Activated CD8-positive, alpha-beta memory T cell treated with anti-CD3 and anti-CD28 coated beads, Interleukin-2, amount 50 U/mL, for 24 hours (primary cell): ENCODE data around the gene C14orf93.
"Not testable (repeated sequence)": the region's sequence is repeated elsewhere in the genome, so short reads cannot be mapped to it uniquely, and the experiment has no call there.

Source experiments
- DNase-seq: peaks from one replicate; pipeline ENCODE4 v3.0.0-alpha.2; 2020; ENCODE audit errors: extremely low read depth

Gene C14orf93

DNA sequence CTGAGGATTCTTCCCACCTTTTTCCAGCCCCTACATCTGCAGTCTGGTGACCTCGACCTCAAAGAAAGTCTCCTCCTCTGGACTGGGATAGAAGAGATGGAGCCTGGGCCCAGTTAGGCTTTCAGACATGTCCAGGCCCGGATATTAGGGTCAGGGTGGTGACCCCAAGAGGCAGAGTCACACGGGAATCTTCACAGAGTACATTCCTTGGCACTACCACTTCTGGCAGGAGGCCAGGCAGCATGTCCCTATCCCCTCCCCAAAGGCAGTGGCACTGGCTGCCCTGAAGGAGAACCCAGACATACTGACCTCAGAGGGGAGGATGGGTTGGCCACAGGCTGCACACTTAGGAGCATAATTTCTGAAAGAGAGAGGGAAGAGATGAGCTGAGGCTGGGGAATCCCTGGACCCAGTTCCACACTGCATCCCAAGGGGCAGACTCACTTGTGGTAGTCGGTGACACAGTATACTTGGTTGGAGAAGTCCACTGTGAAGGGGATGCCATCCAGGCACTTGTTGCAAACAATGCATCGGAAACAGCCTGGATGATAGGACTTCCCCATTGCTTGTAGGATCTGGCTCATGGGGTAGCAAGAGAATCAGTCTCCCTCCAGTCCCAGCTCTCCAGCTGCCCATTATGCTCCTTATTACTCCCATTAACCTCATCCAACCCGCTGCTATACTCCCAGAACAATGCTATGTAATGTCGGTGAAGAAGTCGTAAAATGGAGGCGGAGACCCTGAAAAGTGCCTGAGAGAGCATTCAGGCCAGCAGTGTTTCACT lies 35.2 kb downstream of the C14orf93 start:
- DNase-seq: no peak

DNA sequence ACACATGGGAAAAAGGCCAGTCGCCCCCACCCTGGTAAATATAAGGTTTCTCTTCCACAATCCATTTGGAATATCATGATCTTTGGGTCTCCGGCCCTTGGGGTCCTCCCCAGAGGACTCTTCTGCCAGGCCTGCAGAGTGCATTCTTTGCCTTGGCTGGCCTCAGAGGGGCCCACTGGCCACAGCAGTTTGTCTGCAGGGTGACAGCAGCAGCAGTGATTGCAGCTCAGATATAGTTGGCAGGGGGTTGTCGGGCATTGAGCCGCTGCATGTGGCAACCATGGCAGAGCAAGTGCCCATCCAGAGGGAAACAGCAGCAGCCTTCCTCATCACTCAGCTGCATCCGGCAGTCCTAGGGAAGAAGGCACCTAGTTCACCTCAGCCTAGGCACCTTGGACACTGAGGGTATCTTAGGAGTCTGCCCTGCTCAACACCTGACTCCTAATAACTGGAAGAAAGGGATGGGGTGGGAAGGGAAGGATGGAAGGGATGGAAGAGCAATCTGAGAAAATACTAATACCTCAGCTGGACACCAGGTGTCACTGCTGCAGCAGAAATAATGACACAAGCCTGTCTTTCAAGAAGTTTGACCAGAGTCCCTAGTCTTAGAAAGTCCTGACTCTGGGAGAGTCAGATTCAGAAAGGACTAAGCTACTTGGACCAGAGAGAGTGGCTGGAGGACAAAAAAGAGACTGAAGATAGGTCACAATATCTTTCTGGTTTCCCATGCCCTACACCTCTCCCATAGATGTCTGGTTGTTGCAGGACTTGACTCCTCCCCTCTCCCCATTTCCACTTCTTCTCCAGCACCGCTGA lies 36.5 kb downstream of the C14orf93 start:
- DNase-seq: no peak

DNA sequence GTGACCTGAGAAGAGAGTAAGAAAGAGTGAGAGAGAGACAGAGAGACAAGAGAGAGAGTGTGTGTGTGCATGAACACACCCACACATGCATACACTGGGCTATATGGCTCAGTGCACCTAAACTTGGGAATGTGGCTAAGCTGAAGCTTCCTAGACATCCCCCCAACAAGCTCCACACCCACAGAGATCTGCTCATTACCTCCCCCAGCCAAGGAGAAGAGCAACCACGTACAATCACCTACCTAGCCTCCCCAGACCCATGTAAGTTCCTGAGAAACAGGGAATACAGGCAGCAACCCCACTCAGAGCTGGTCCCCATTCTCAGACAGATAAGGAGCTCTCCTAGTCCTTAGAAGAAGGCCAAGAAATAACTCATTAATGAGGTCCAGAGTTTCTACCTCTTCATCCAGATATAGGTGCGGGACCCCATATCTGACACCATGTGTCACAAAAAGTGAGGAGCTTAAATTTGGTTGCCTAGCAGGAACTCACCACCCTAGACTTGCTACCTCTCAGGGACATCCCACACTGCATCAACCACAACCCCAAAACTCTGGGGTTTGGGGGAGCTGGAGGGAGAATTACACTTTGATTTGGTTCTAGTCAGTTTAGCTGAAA lies 37.5 kb downstream of the C14orf93 start:
- no peak for DNase-seq

DNA sequence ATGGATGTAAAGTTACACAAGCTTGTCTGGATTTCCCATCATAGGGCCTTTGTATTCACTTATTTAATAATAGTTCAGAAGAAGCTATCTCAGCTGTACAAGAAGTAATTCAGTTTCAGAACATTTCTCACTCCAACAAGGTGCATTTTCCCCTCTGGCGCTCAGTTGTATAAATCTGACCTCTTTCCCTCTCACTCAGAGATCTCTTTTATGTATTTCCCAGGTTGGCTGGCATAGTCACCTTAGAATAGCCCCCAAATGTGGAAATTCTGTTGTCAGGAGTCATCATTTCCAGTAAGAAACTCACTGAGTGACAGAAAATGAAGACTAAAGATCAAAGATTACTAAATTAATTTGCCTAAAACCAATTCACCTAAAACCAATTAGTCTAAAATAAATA lies 38.8 kb downstream of the C14orf93 start:
- DNase-seq: no peak

DNA sequence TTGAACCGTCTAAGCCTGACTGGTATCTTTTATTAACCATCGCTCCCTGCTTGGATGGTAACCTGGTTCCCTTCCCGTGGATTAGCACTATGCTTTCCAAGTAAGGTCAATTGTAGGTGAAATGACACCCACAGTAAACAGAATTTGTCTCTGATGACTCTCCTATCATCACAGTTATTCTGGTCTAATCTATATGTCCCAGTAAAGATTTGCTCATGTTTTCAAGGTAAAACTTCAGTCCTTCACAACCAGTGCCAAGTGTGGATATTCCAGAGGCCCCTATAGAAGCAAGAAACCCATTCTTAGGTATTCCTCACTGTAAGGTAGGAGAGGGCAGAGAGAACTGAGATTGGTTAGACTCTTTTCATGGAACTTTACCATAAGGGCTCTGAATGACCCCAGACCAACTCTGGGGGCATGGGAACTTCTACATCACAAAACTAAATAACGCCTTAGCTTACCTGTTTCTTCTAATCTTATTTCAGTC lies 43.1 kb downstream of the C14orf93 start:
- DNase-seq: no peak

GRCh38 chr14:22965916-22966782 lies 43.8 kb downstream of the C14orf93 start:
- DNase-seq: not testable (repeated sequence)

GRCh38 chr14:22962061-22962676 lies 47.8 kb downstream of the C14orf93 start:
- no peak for DNase-seq

DNA sequence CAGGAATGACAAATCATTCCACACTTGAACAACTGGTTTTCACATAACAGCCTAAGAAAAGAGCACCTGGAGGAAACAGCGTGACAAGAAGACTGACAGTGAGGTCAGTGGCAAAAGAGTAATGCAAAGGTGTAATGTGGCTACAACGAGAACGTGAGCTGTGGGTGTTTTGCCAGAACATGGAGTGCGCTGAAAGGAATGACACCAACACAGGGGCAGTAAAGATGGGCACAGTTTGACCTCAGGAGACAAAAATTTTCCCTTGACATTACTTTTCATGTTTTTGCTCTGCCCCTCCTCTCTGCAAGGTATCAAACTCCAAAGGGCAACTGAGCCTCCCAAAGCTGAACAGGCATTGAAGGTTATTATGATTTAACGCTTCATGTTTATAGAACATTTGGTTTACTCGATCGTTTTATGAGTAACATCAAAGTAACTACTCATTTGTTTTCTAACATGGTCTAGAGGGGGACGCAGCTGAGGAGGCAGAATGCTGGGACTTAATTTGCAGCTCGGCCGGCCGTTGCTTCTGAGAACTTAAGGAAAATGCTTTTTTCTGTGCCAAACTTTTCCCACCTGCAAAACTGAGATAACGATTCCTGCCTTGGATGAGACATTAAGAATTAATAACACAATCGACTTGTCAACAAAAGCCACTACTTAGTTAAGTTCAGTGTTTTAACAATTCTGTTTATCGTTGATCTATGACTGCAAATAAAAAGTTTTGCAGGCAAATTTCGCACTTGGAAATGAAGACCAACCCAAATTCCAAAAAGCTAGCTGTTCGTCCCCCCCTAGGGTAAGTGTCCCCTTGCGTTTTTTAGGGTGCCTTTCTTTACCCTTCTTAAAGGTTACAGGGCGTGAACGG lies 54.0 kb downstream of the C14orf93 start:
- no peak for DNase-seq

- no peak for DNase-seq
Observed at GRCh38 chr14:22952418-22952817, 57.5 kb downstream of the C14orf93 start.

DNA sequence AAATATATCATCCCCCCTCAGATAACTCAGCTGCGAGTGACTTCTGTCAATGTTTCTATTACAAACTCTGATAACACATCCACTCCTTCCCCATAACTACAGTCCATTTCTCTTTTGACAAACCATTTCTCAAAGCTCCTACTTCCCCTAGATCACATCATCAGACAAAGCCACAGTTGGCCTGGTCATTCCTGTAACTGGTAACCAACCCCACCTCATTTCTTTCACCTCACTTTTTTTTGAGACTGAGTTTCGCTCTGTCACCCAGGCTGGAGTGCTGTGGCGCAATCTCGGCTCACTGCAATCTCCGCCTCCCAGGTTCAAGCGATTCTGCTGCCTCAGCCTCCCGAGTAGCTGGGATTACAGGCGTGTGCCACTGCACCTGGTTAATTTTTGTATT lies 58.1 kb downstream of the C14orf93 start:
- not testable (repeated sequence) for DNase-seq

DNA sequence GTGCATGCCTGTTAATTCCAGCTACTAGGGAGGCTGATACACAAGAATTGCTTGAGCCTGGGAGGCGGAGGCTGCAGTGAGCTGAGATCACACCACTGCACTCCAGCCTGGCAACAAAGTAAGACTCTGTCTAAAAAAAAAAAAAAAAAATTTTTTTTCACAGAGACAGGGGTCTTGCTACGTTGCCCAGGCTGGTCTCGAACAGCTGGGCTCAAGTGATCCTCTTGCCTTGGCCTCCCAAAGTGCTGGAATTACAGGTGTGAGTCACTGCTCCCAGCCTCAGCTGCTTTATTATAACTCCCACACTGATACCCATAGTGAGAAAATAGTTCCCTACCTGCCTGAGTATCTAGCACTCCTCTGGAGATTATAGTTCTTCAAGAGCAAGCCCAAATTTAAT lies 64.3 kb downstream of the C14orf93 start:
- no peak for DNase-seq

DNA sequence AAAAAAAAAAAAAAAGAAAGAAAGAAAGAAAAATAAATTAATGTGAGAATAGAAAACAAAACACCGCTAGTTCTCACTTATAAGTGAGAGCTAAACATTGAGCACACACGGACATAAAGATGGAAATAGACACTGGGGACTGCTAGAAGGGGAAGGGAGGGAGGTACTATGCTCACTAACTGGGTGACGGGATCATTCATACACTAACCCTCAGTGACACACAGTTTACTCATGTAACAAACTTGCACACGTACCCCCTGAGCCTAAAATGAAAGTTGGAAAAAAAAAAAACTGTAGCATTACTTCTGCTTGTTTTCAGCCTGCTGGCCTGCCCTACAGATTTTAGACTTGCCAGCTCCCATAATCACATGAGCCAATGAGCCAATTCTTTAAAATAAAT lies 70.3 kb downstream of the C14orf93 start:
- no peak for DNase-seq
